IgD-negative memory B cell (primary cell): ENCODE measurements around the gene RAB11FIP3. TPM values are rescaled to one million over a fixed set of nuclear protein-coding genes. Genes with fewer than 3 reads are reported as not detected.
"Not testable (repeated sequence)": the region's sequence is repeated elsewhere in the genome, so short reads cannot be mapped to it uniquely, and the experiment has no call there.

ENCODE experiments used
- H3K27ac Mint-ChIP-seq, 3 donors: one replicate each; pipeline ENCODE4 v1.8.0; 2020 to 2022; ENCODE audit warnings: mild to moderate bottlenecking in 3 of 3, mixed read lengths in 3 of 3, moderate library complexity in 1 of 3
- H3K27me3 Mint-ChIP-seq: one replicate; pipeline ENCODE4 v1.8.0; 2021; ENCODE audit warnings: mixed read lengths
- H3K36me3 Mint-ChIP-seq: one replicate; pipeline ENCODE4 v1.8.0; 2020; ENCODE audit warnings: mild to moderate bottlenecking, mixed read lengths
- H3K4me1 Mint-ChIP-seq, 3 donors: one replicate each; pipeline ENCODE4 v1.8.0; 2020 to 2022; ENCODE audit warnings: mixed read lengths in 3 of 3, mild to moderate bottlenecking in 1 of 3
- H3K4me3 Mint-ChIP-seq, 4 donors: one replicate each; pipeline ENCODE4 v1.8.0; 2020 to 2022; ENCODE audit warnings: mild to moderate bottlenecking in 4 of 4, mixed read lengths in 4 of 4, moderate library complexity in 3 of 4
- H3K9me3 Mint-ChIP-seq, 3 donors: one replicate each; pipeline ENCODE4 v1.8.0; 2020 to 2021; ENCODE audit warnings: mixed read lengths in 3 of 3, mild to moderate bottlenecking in 1 of 3
- polyA plus RNA-seq: library from polyadenylated mRNA; unstranded; fragments of 300-500 nt; fragmentation: Illumina TruSeq; gene quantifications from one replicate; pipeline ENCODE4 v1.2.3, GENCODE V29; 2021

Gene RAB11FIP3
- polyA plus RNA-seq, 1 donor from 2014 or later: 1.9 TPM

DNA sequence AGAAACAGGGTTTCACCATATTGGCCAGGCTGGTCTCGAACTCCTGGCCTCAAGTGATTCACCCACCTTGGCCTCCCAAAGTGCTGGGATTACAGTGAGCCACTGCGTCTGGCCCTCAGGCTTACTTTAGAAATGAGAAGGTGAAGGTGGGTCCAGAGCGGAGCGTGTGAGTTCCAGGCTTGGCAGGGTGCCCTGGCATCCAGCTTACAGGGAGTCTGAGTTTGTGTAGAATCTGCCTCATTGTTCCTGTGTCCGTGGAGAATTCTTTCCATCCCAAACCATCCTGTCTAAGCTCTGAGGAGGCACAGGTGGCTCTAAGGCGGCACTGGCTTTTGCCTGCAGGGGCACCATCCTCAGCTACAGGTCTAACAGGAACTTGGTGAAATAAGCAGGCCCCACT, 50.6 kb downstream of the RAB11FIP3 start:
- Mint-ChIP-seq H3K4me1 (peaks cover 0 to 2% (median 0%) of the 10 kb centered on the region in 3 donors), H3K27me3 (no peaks in the 10 kb centered on the region), H3K9me3 (no peaks in the 10 kb centered on the region), H3K27ac (no peak overlapping the region), H3K4me3 (no peak overlapping the region), H3K36me3 (peaks cover 10% of the 10 kb centered on the region)

DNA sequence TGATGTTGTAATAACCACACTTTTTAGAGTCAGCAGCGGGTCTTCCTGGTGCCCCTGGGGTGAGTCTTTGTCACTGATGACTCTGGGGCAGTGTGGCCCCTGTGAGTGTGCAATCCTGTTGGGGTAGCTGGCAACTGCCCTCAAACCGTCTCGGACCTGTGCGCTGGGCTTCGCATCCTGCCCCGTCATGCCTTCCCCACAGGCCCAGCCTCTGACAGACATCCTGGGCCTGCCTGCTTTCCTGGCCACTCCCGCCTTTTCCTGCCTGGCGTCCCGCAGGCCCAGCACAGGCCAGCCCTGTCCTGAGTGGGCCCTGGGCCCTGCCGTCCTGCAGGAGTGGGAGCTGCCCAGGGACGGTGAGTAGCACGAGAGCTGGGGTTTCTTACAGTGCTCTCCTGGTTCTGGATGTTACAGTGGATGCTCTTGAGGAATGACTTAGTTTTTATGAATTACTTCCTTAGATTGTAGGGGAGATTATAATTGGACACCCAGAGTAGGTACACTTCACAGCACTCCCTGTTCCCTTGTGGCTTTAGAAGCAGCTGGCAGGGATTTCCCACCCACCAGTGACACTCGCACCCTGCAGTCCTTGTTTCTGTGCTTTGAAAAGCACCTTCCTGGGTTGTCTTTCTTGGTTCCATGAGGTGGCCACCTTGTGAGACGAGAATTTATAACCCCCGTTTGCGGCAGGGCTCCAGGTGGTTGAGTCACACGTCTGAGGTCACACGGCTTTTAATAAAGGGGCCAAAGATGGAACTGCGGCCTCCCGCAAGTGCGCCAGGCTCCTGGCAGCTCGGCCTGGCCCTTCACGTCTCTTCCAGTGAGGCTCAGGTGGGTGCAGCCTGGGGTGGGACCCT, 52.1 kb downstream of the RAB11FIP3 start:
- Mint-ChIP-seq H3K27me3 (no peaks in the 10 kb centered on the region), H3K4me3 (no peak overlapping the region), H3K9me3 (no peaks in the 10 kb centered on the region), H3K36me3 (peaks cover 7% of the 10 kb centered on the region), H3K4me1 (peaks cover 0 to 2% (median 0%) of the 10 kb centered on the region in 3 donors), H3K27ac (no peak overlapping the region)

DNA sequence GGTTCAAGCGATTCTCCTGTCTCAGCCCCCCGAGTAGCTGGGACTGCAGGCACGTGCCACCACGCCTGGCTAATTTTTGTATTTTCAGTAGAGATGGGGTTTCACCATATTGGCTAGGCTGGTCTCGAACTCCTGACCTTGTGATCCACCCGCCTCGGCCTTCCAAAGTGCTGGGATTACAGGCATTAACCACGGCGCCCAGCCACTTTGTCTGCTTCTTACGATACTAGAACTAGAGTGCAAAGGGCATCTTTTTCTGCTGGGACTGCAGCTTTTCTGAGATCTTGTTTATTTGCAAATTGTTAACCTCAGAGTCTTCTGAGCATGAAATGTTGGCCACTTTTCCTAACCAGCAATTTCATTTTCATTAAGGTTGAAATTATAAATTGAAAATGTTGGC, 52.8 kb downstream of the RAB11FIP3 start:
- H3K4me3 Mint-ChIP-seq, H3K27me3 Mint-ChIP-seq, H3K9me3 Mint-ChIP-seq, H3K36me3 Mint-ChIP-seq, H3K27ac Mint-ChIP-seq, H3K4me1 Mint-ChIP-seq: not testable (repeated sequence)

DNA sequence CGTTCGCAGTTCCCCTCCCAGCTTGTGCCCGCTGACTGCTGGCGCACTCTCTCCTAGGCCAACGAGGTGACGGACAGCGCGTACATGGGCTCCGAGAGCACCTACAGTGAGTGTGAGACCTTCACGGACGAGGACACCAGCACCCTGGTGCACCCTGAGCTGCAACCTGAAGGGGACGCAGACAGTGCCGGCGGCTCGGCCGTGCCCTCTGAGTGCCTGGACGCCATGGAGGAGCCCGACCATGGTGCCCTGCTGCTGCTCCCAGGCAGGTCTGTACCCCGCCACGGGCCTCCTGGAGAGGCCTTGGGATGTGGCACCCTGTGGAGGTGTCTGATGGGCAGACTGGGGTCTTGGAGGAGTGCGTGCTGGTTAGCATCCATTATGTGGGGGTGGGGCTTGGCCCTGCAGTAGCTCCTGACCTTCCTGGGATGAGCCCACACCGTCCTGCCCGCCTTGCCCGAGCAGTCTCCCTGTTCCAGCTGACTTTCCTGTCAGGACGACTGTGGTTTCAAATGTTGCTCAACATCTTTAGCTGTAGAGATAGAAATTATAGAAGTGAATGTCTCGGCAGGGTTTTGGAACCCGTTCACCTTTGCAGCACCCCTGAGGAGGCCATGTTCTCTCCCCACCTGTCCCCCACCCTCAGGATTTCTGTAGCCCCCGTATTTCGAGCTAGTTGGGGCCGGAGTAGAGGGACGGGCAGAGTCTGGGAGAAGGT, 57.2 kb downstream of the RAB11FIP3 start:
- Mint-ChIP-seq H3K27ac (no peak overlapping the region), H3K9me3 (no peaks in the 10 kb centered on the region), H3K4me3 (no peak overlapping the region), H3K27me3 (peaks cover 5% of the 10 kb centered on the region), H3K4me1 (peaks cover 0 to 2% (median 0%) of the 10 kb centered on the region in 3 donors), H3K36me3 (peaks cover 1% of the 10 kb centered on the region)

DNA sequence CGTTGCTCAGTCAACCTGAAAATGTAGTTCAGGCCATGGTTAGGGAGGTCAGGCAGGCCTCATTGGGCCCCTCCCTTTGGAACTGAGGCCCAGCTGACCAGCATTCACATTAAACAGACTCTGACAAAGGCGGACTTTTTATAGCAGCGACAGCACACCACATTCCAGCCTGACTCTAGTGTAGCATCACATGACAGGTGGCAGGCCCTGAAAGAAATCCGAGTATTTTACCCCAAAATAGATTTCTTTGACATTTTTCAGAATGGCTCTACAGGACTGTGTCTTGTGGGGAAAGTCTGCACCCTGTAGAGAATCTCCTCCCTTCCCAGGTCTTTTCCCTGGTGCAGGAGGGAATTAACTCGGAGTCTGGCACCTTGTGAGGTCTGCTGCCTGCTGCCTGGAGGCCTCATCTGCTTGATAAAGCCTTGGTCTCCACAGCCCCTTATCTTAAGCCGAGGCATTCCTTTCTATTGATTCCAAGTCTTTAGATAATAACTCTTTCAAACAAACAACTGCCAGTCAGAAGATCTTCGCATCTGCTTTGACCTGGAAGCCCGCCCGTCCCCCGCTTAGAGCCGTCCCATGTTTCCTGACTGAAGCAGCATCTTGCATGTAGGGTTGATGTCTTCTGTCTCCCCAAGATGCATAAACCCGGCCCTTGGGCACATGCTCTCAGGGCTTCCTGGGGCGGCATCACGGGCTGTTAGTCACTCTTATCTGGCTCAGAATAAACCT, 58.1 kb downstream of the RAB11FIP3 start:
- Mint-ChIP-seq H3K36me3 (peaks cover 3% of the 10 kb centered on the region), H3K9me3 (no peaks in the 10 kb centered on the region), H3K4me3 (no peak overlapping the region), H3K4me1 (peaks cover 0 to 2% (median 0%) of the 10 kb centered on the region in 3 donors), H3K27me3 (peaks cover 5% of the 10 kb centered on the region), H3K27ac (no peak overlapping the region)

DNA sequence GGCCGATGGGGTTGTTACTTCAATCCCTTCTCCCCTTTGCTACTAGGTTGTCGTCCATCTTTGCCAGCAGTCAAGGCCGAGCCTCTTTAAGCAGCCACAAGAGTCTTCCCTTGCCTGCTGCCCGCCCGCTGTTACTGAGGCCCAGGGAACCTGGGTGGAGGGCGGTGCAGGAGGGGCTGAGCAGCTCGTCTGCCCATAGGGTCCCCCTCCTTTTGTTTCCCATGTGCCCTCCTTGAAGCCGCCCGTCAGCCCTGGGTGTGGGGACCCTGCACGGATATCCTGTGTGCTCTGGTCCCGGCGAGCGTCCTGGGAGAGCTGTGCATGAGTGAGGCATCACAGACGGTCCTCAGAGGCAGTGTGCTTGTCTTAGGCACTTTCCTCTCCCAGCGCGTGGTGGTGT, 64.2 kb downstream of the RAB11FIP3 start:
- Mint-ChIP-seq H3K27ac (no peak overlapping the region), H3K4me1 (peaks cover 0 to 12% (median 3%) of the 10 kb centered on the region in 3 donors), H3K9me3 (no peaks in the 10 kb centered on the region), H3K36me3 (peaks cover 6% of the 10 kb centered on the region), H3K4me3 (no peak overlapping the region), H3K27me3 (peaks cover 9% of the 10 kb centered on the region)

DNA sequence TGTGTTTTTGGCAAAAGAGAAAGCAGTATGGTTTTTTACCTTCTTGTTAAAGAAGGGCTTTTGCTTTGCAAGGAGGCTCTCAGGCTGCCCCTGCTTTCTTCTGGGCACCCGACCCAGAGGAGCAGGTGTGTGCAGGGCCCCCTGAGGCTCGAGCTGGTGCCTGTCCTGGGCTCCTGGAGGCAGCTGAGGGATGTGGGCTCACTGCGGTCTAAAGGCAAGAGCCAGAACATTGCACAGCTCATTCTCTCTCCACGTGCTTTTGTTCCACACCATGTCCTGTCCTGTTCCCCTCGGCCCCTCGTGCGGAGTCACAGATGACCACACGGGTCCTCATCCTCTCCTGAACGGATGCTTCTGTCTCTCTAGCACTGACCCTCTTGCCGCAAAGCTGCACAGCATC, 65.3 kb downstream of the RAB11FIP3 start:
- no peaks in the 10 kb centered on the region for H3K9me3 Mint-ChIP-seq
- peaks cover 9% of the 10 kb centered on the region for H3K27me3 Mint-ChIP-seq
- peaks cover 6% of the 10 kb centered on the region for H3K36me3 Mint-ChIP-seq
- H3K27ac Mint-ChIP-seq: peak overlapping the region in 1 of 3 donors; percentile 50
- H3K4me3 Mint-ChIP-seq: peak overlapping the region in 1 of 4 donors; percentile 39
- peaks cover 0 to 12% (median 4%) of the 10 kb centered on the region in 3 donors for H3K4me1 Mint-ChIP-seq

DNA sequence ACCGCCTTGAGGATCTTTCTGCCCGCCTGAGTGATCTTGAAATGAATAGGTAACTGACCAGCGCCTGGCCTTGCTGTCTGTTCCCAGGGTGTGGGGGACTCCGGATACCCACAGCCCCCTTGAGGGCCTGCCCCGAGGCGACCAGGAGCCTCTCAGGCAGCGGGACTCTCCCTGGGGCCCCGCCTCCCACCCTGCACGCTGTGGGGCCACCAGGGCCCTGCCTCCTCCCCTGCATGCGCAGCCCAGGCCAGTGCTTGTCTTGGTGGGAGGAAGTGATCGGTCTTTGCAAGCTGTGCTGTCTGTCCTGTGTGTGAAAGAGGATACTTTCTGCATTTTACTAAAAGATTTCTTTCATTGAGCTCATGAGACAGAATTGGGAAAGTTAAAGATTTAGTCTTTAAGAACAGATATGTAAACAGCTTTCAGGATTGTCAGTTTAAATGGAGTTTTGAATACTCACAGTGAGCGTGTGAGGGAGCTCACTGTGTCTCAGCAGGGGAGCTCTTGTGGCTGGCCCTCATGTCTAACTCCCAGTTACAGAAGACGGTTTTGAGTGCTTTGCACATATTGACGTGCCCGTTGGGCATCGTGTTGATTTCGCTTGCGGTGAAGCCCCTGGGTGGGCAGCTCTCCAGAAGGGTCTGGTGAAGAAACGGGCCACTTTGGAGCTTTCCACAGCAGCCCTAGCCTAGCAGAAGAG, 65.9 kb downstream of the RAB11FIP3 start:
- no peaks in the 10 kb centered on the region for H3K9me3 Mint-ChIP-seq
- H3K36me3 Mint-ChIP-seq: peaks cover 6% of the 10 kb centered on the region
- H3K4me3 Mint-ChIP-seq: peak overlapping the region in 1 of 4 donors; percentile 39
- peaks cover 8% of the 10 kb centered on the region for H3K27me3 Mint-ChIP-seq
- peak overlapping the region in 1 of 3 donors; percentile 50 for H3K27ac Mint-ChIP-seq
- H3K4me1 Mint-ChIP-seq: peaks cover 0 to 12% (median 4%) of the 10 kb centered on the region in 3 donors

DNA sequence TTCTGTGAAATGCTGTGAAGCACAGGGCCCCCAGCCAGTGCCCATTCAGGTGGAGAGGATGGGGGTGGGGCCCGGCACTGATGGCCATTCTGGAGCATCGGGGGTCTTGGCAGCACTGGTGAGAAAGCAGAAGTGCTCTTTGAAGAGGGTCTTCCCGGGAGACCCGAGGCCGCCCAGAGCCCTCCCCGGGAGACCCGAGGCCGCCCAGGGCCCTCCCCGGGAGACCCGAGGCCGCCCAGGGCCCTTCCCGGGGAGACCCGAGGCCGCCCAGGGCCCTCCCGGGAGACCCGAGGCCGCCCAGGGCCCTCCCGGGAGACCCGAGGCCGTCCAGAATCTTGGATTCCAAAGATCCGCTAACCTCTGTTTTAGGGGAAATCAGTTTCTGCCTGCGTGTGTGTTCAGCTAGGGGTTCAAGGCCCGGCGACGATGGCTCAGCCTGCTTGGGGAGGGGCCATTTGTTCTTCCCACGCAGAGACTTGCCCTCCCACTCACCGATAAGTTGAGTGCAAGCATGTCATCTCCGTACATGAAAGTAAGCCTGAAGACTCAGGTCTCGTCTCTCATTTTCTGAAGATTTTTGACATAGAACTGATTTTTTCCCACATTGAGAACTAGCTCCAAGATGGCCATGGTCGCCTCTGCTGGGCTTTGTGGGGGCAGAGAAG, 66.9 kb downstream of the RAB11FIP3 start:
- Mint-ChIP-seq H3K4me3 (peak overlapping the region in 1 of 4 donors; percentile 78), H3K36me3 (peaks cover 8% of the 10 kb centered on the region), H3K27ac (no peak overlapping the region), H3K9me3 (no peaks in the 10 kb centered on the region), H3K27me3 (peaks cover 4% of the 10 kb centered on the region), H3K4me1 (peaks cover 0 to 10% (median 4%) of the 10 kb centered on the region in 3 donors)

DNA sequence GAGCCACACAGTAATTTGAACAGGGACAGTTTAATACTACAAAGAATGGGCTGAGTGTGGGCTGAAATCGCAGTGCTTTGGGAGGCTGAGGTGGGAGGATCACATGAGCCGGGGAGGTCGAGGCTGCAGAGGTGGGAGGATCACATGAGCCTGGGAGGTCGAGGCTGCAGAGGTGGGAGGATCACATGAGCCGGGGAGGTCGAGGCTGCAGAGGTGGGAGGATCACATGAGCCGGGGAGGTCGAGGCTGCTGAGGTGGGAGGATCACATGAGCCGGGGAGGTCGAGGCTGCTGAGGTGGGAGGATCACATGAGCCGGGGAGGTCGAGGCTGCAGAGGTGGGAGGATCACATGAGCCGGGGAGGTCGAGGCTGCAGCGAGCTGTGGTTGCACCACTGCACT, 69.2 kb downstream of the RAB11FIP3 start:
- H3K4me1 Mint-ChIP-seq: peaks cover 0 to 10% (median 4%) of the 10 kb centered on the region in 3 donors
- H3K4me3 Mint-ChIP-seq, H3K36me3 Mint-ChIP-seq, H3K27ac Mint-ChIP-seq, H3K9me3 Mint-ChIP-seq, H3K27me3 Mint-ChIP-seq: not testable (repeated sequence)

DNA sequence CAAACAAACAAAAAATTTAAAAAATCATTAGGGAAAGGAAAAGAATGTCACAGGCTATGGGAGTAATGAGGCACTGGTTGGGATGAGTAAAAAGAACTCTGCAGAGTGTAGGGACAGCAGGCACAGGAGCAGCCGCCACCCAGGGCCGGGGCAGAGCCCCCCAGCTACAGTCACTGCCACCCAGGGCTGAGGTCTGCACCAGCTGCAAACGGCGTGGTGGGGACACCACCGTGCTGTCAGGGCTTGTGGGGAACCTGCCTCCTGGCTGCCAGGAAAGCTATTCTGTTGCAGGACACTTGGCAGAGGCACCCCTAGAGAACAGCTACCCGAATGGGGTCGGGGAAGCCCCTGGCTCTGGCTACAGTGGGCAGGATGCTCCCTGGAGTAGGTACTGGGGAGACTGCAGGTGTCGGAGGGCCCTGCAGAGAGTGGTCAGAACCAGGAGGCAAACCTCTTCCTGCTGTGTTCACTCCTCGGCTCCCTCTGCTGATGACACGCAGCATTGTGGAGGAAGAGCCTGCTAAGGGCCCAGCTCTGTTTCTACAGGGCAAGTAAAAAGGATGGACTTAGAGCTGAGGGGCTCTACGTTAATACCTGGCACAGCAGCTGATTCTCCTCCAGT, 69.8 kb downstream of the RAB11FIP3 start:
- Mint-ChIP-seq H3K9me3 (no peaks in the 10 kb centered on the region), H3K4me3 (no peak overlapping the region), H3K4me1 (peaks cover 0 to 10% (median 4%) of the 10 kb centered on the region in 3 donors), H3K27ac (no peak overlapping the region), H3K36me3 (peaks cover 2% of the 10 kb centered on the region), H3K27me3 (peaks cover 4% of the 10 kb centered on the region)

DNA sequence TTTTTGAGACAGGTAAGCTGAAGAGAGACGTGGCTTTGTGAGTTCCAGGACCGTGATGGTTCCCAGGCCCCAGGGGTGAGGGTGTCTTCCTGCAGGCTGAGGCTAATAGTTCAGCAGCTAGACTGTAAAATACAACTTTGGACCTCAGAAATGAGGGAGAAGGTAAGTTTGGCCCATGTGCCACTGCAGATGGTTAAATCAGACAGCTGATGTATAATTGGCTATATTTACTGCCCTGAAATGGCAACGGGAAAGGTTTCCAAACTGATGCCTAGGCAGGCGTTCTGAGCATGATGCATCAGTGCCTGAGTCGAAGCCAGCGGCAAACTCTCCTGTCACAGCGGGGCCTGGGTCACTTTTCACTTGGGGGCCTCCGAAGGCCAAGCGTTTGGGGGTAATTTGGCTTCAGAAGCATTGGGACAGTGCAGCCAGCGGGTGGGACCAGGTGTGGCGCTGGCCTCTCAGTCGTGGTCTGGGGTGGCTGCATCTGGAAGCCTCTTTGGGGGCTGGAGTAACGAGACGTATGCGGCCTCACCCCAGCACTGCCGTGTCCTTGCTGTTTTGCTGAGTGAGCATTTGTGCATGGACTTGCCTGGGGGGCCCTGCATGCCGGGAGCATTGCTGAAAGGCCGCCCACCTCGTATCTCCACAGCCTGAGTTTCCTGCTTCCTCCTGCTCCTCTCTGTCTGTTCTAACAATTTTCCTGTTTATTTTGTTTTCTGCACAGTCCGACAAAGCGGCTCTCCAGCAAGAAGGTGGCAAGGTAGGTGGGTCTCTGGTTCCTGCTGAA, 70.8 kb downstream of the RAB11FIP3 start:
- no peak overlapping the region for H3K4me3 Mint-ChIP-seq
- no peak overlapping the region for H3K27ac Mint-ChIP-seq
- H3K36me3 Mint-ChIP-seq: peaks cover 1% of the 10 kb centered on the region
- H3K4me1 Mint-ChIP-seq: peaks cover 0 to 8% (median 2%) of the 10 kb centered on the region in 3 donors
- no peaks in the 10 kb centered on the region for H3K9me3 Mint-ChIP-seq
- peaks cover 4% of the 10 kb centered on the region for H3K27me3 Mint-ChIP-seq

DNA sequence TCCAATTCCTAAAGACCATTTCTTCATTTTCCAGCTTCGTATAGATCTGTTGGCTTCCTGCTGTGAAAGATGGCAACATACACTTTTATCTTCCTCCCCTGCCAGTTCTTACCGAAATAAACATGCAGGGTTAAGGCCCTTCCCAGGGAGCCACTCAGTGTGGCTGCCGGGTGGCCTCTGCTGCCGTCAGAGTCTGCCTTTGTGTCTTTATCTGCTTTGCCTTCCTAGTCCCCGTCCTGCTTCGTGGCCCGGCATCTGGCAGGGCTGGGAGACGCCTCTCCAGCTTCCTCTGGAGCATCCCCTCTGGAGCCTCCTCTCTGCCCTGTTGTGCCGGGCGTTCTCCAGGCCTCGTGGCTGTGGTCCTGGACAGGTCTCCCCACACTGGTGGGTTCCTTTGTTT, 71.8 kb downstream of the RAB11FIP3 start:
- H3K36me3 Mint-ChIP-seq: peaks cover 1% of the 10 kb centered on the region
- no peak overlapping the region for H3K4me3 Mint-ChIP-seq
- peaks cover 0 to 2% (median 0%) of the 10 kb centered on the region in 3 donors for H3K4me1 Mint-ChIP-seq
- H3K27ac Mint-ChIP-seq: no peak overlapping the region
- H3K9me3 Mint-ChIP-seq: no peaks in the 10 kb centered on the region
- H3K27me3 Mint-ChIP-seq: no peaks in the 10 kb centered on the region
